ENCODE results near the gene AMIGO2. TPM values are rescaled to one million over a fixed set of nuclear protein-coding genes. Genes with fewer than 3 reads are reported as not detected.

Gene AMIGO2
- total and polyA plus RNA-seq, 2 donors = 2.0 to 19.7 TPM

GRCh38 chr12:47114481-47114892, 34.7 kb upstream of the AMIGO2 start:
- Histone ChIP-seq H3K27ac (ENCODE audit: low read depth in 1 of 2, low read length in 1 of 2) (no peak overlapping the region), H3K36me3 (ENCODE audit: control insufficient read depth in 2 of 2, insufficient read depth in 2 of 2, low read length in 1 of 2) (no peaks in the 10 kb centered on the region), H3K4me1 (ENCODE audit: control insufficient read depth in 2 of 2, insufficient read depth in 2 of 2, low read length in 2 of 2) (no peaks in the 10 kb centered on the region), H3K9me3 (ENCODE audit: control insufficient read depth in 2 of 2, insufficient read depth in 1 of 2, low read length in 1 of 2) (no peaks in the 10 kb centered on the region), H3K4me3 (ENCODE audit: low read length in 2 of 2) (no peak overlapping the region), H3K27me3 (ENCODE audit: control insufficient read depth in 2 of 2, insufficient read depth in 1 of 2, low read length in 1 of 2) (no peaks in the 10 kb centered on the region)
- DNase-seq (ENCODE audit: low read depth in 6 of 9, low spot score in 9 of 9) = no peak
- 92% methylated on average over 5 of the region's 5 CpGs for WGBS

GRCh38 chr12:47112679-47113078, 32.9 kb upstream of the AMIGO2 start:
- Histone ChIP-seq H3K27me3 (ENCODE audit: control insufficient read depth in 2 of 2, insufficient read depth in 1 of 2, low read length in 1 of 2) (no peaks in the 10 kb centered on the region), H3K4me1 (ENCODE audit: control insufficient read depth in 2 of 2, insufficient read depth in 2 of 2, low read length in 2 of 2) (no peaks in the 10 kb centered on the region), H3K27ac (ENCODE audit: low read depth in 1 of 2, low read length in 1 of 2) (no peak overlapping the region), H3K4me3 (ENCODE audit: low read length in 2 of 2) (no peak overlapping the region), H3K9me3 (ENCODE audit: control insufficient read depth in 2 of 2, insufficient read depth in 1 of 2, low read length in 1 of 2) (no peaks in the 10 kb centered on the region), H3K36me3 (ENCODE audit: control insufficient read depth in 2 of 2, insufficient read depth in 2 of 2, low read length in 1 of 2) (no peaks in the 10 kb centered on the region)
- 95% methylated on average over 2 of the region's 2 CpGs for WGBS
- no peak for DNase-seq (ENCODE audit: low read depth in 6 of 9, low spot score in 9 of 9)

- Histone ChIP-seq H3K27me3 (ENCODE audit: control insufficient read depth in 2 of 2, insufficient read depth in 1 of 2, low read length in 1 of 2) (no peaks in the 10 kb centered on the region), H3K4me3 (ENCODE audit: low read length in 2 of 2) (no peak overlapping the region), H3K36me3 (ENCODE audit: control insufficient read depth in 2 of 2, insufficient read depth in 2 of 2, low read length in 1 of 2) (no peaks in the 10 kb centered on the region), H3K27ac (ENCODE audit: low read depth in 1 of 2, low read length in 1 of 2) (no peak overlapping the region), H3K9me3 (ENCODE audit: control insufficient read depth in 2 of 2, insufficient read depth in 1 of 2, low read length in 1 of 2) (no peaks in the 10 kb centered on the region), H3K4me1 (ENCODE audit: control insufficient read depth in 2 of 2, insufficient read depth in 2 of 2, low read length in 2 of 2) (no peaks in the 10 kb centered on the region)
- DNase-seq (ENCODE audit: low read depth in 6 of 9, low spot score in 9 of 9) = no peak
- WGBS = 96% methylated on average over 6 of the region's 6 CpGs
Measured at GRCh38 chr12:47111854-47112253, 32.1 kb upstream of the AMIGO2 start.

- no peak for DNase-seq (ENCODE audit: low read depth in 6 of 9, low spot score in 9 of 9)
- Histone ChIP-seq H3K9me3 (ENCODE audit: control insufficient read depth in 2 of 2, insufficient read depth in 1 of 2, low read length in 1 of 2) (no peaks in the 10 kb centered on the region), H3K27me3 (ENCODE audit: control insufficient read depth in 2 of 2, insufficient read depth in 1 of 2, low read length in 1 of 2) (no peaks in the 10 kb centered on the region), H3K4me3 (ENCODE audit: low read length in 2 of 2) (no peak overlapping the region), H3K27ac (ENCODE audit: low read depth in 1 of 2, low read length in 1 of 2) (no peak overlapping the region), H3K36me3 (ENCODE audit: control insufficient read depth in 2 of 2, insufficient read depth in 2 of 2, low read length in 1 of 2) (no peaks in the 10 kb centered on the region), H3K4me1 (ENCODE audit: control insufficient read depth in 2 of 2, insufficient read depth in 2 of 2, low read length in 2 of 2) (no peaks in the 10 kb centered on the region)
- WGBS = 95% methylated on average over 2 of the region's 2 CpGs
Measured at GRCh38 chr12:47111392-47111778, 31.6 kb upstream of the AMIGO2 start.

GRCh38 chr12:47110718-47111391, 31.1 kb upstream of the AMIGO2 start:
- Histone ChIP-seq H3K27ac (ENCODE audit: low read depth in 1 of 2, low read length in 1 of 2) (no peak overlapping the region), H3K27me3 (ENCODE audit: control insufficient read depth in 2 of 2, insufficient read depth in 1 of 2, low read length in 1 of 2) (no peaks in the 10 kb centered on the region), H3K9me3 (ENCODE audit: control insufficient read depth in 2 of 2, insufficient read depth in 1 of 2, low read length in 1 of 2) (no peaks in the 10 kb centered on the region), H3K4me3 (ENCODE audit: low read length in 2 of 2) (no peak overlapping the region), H3K36me3 (ENCODE audit: control insufficient read depth in 2 of 2, insufficient read depth in 2 of 2, low read length in 1 of 2) (no peaks in the 10 kb centered on the region), H3K4me1 (ENCODE audit: control insufficient read depth in 2 of 2, insufficient read depth in 2 of 2, low read length in 2 of 2) (no peaks in the 10 kb centered on the region)
- 75% methylated on average over 2 of the region's 2 CpGs for WGBS
- DNase-seq (ENCODE audit: low read depth in 6 of 9, low spot score in 9 of 9) = peak in 1 of 9 donors; percentile 40

GRCh38 chr12:47110011-47110541, 30.3 kb upstream of the AMIGO2 start:
- no peak overlapping the region for H3K27ac ChIP-seq (ENCODE audit: low read depth in 1 of 2, low read length in 1 of 2)
- no peak overlapping the region for H3K4me3 ChIP-seq (ENCODE audit: low read length in 2 of 2)
- H3K36me3 ChIP-seq (ENCODE audit: control insufficient read depth in 2 of 2, insufficient read depth in 2 of 2, low read length in 1 of 2) = no peaks in the 10 kb centered on the region
- H3K4me1 ChIP-seq (ENCODE audit: control insufficient read depth in 2 of 2, insufficient read depth in 2 of 2, low read length in 2 of 2) = no peaks in the 10 kb centered on the region
- DNase-seq (ENCODE audit: low read depth in 6 of 9, low spot score in 9 of 9) = no peak
- H3K27me3 ChIP-seq (ENCODE audit: control insufficient read depth in 2 of 2, insufficient read depth in 1 of 2, low read length in 1 of 2) = no peaks in the 10 kb centered on the region
- no peaks in the 10 kb centered on the region for H3K9me3 ChIP-seq (ENCODE audit: control insufficient read depth in 2 of 2, insufficient read depth in 1 of 2, low read length in 1 of 2)
- WGBS = 97% methylated on average over 2 of the region's 2 CpGs

- Histone ChIP-seq H3K27me3 (ENCODE audit: control insufficient read depth in 2 of 2, insufficient read depth in 1 of 2, low read length in 1 of 2) (no peaks in the 10 kb centered on the region), H3K27ac (ENCODE audit: low read depth in 1 of 2, low read length in 1 of 2) (no peak overlapping the region), H3K4me1 (ENCODE audit: control insufficient read depth in 2 of 2, insufficient read depth in 2 of 2, low read length in 2 of 2) (no peaks in the 10 kb centered on the region), H3K4me3 (ENCODE audit: low read length in 2 of 2) (no peak overlapping the region), H3K9me3 (ENCODE audit: control insufficient read depth in 2 of 2, insufficient read depth in 1 of 2, low read length in 1 of 2) (no peaks in the 10 kb centered on the region), H3K36me3 (ENCODE audit: control insufficient read depth in 2 of 2, insufficient read depth in 2 of 2, low read length in 1 of 2) (no peaks in the 10 kb centered on the region)
- DNase-seq (ENCODE audit: low read depth in 6 of 9, low spot score in 9 of 9) = no peak
Measured at GRCh38 chr12:47107926-47108325, 28.2 kb upstream of the AMIGO2 start.

- Histone ChIP-seq H3K4me3 (ENCODE audit: low read length in 2 of 2) (no peak overlapping the region), H3K9me3 (ENCODE audit: control insufficient read depth in 2 of 2, insufficient read depth in 1 of 2, low read length in 1 of 2) (no peaks in the 10 kb centered on the region), H3K27ac (ENCODE audit: low read depth in 1 of 2, low read length in 1 of 2) (no peak overlapping the region), H3K4me1 (ENCODE audit: control insufficient read depth in 2 of 2, insufficient read depth in 2 of 2, low read length in 2 of 2) (no peaks in the 10 kb centered on the region), H3K27me3 (ENCODE audit: control insufficient read depth in 2 of 2, insufficient read depth in 1 of 2, low read length in 1 of 2) (no peaks in the 10 kb centered on the region), H3K36me3 (ENCODE audit: control insufficient read depth in 2 of 2, insufficient read depth in 2 of 2, low read length in 1 of 2) (no peaks in the 10 kb centered on the region)
- DNase-seq (ENCODE audit: low read depth in 6 of 9, low spot score in 9 of 9) = no peak
- 98% methylated on average over 3 of the region's 3 CpGs for WGBS
Measured at GRCh38 chr12:47107446-47107845, 27.7 kb upstream of the AMIGO2 start.

- Histone ChIP-seq H3K36me3 (ENCODE audit: control insufficient read depth in 2 of 2, insufficient read depth in 2 of 2, low read length in 1 of 2) (no peaks in the 10 kb centered on the region), H3K4me1 (ENCODE audit: control insufficient read depth in 2 of 2, insufficient read depth in 2 of 2, low read length in 2 of 2) (no peaks in the 10 kb centered on the region), H3K9me3 (ENCODE audit: control insufficient read depth in 2 of 2, insufficient read depth in 1 of 2, low read length in 1 of 2) (no peaks in the 10 kb centered on the region), H3K27ac (ENCODE audit: low read depth in 1 of 2, low read length in 1 of 2) (no peak overlapping the region), H3K27me3 (ENCODE audit: control insufficient read depth in 2 of 2, insufficient read depth in 1 of 2, low read length in 1 of 2) (no peaks in the 10 kb centered on the region), H3K4me3 (ENCODE audit: low read length in 2 of 2) (no peak overlapping the region)
- WGBS = 97% methylated on average over 10 of the region's 10 CpGs
- no peak for DNase-seq (ENCODE audit: low read depth in 6 of 9, low spot score in 9 of 9)
Measured at GRCh38 chr12:47105914-47106674, 26.3 kb upstream of the AMIGO2 start.
